Measurements from ENCODE around the gene BAIAP3. TPM values are rescaled to one million over a fixed set of nuclear protein-coding genes. Genes with fewer than 3 reads are reported as not detected.

Gene BAIAP3
- total RNA-seq, 1 experiment from 2014 or later, result 44.7 TPM

GRCh38 chr16:1387331-1387730, 53.9 kb downstream of the BAIAP3 start:
- no peak for ATAC-seq

More at GRCh38 chr16:1387331-1387730, 53.9 kb downstream of the BAIAP3 start:
- no peak overlapping the region for H3K9ac ChIP-seq (ENCODE audit: low read length)
- no peaks in the 10 kb centered on the region; a peak in 1 of 4 replicates for H3K36me3 ChIP-seq (ENCODE audit: control insufficient read depth in 1 of 2, insufficient read depth in 2 of 2, low read length in 2 of 2)
- no peaks in the 10 kb centered on the region for H3K79me2 ChIP-seq (ENCODE audit: insufficient read depth, low read length)
- BruUV-seq (replicated peaks), result no TSS peak
- ChIA-PET RAD21 (ENCODE audit: low non-redundant PET in 1 of 2, low total read pairs in 2 of 2, uncharacterized antibody in 2 of 2, unreplicated experiment in 2 of 2) (no interaction called here), POLR2A (no interaction called here), CTCF (no interaction called here)
- H4K20me1 ChIP-seq (ENCODE audit: insufficient read depth), result no peaks in the 10 kb centered on the region
- H3K4me3 ChIP-seq (replicated peaks in 1 of 2; ENCODE audit: low read depth in 1 of 2, low read length in 2 of 2), result no peak overlapping the region
- no peaks in the 10 kb centered on the region for H3K4me1 ChIP-seq (ENCODE audit: control insufficient read depth in 1 of 2, insufficient read depth in 2 of 2, low read length in 2 of 2)
- no peak overlapping the region for H3K4me2 ChIP-seq (ENCODE audit: low read length)
- TF ChIP-seq ELF1 (IDR thresholded peaks at IDR 0.05; ENCODE audit: borderline replicate concordance, low read depth), result no peak
- no peak for TF ChIP-seq YY1 (IDR thresholded peaks at IDR 0.05; ENCODE audit: extremely low read depth, insufficient replicate concordance, low read depth, low read length)
- TF ChIP-seq REST (IDR thresholded peaks at IDR 0.05; ENCODE audit: low read depth), result no peak
- no peak for TF ChIP-seq POLR2A (IDR thresholded peaks at IDR 0.05; ENCODE audit: borderline replicate concordance, extremely low read depth, insufficient read depth, insufficient read length)
- no peak for TF ChIP-seq EGR1 (IDR thresholded peaks at IDR 0.05; ENCODE audit: low read depth)
- TF ChIP-seq TCF7L2 (IDR thresholded peaks at IDR 0.05; ENCODE audit: borderline replicate concordance, extremely low read depth, insufficient read depth, insufficient read length), result no peak
- no peak for TF ChIP-seq ZFX (IDR thresholded peaks at IDR 0.05)
- TF ChIP-seq SP1 (IDR thresholded peaks at IDR 0.05; ENCODE audit: low read depth), result no peak
- no peak for TF ChIP-seq FOSL1 (IDR thresholded peaks at IDR 0.05; ENCODE audit: low read depth)
- no peak for TF ChIP-seq JUND (IDR thresholded peaks at IDR 0.05)
- no peak for TF ChIP-seq CTCF (IDR thresholded peaks at IDR 0.05 in 2 of 3, conservative IDR thresholded peaks at IDR 0.05 in 1 of 3; ENCODE audit: borderline replicate concordance in 1 of 3, insufficient read depth in 1 of 3, low read depth in 2 of 3, low read length in 2 of 3)
- intact Hi-C loops (cut with micrococcal nuclease), result no loop called here
- DNase-seq (ENCODE audit: low read depth, low spot score), result no peak
- no peaks in the 10 kb centered on the region for H3K9me3 ChIP-seq (ENCODE audit: control insufficient read depth in 1 of 2, insufficient read depth in 1 of 2, low read depth in 1 of 2, low read length in 2 of 2)
- H3K27me3 ChIP-seq (ENCODE audit: insufficient read depth, low read length), result no peaks in the 10 kb centered on the region
- H3K27ac ChIP-seq (ENCODE audit: low read depth, low read length), result no peak overlapping the region
- no peak overlapping the region for H2AFZ ChIP-seq (ENCODE audit: low read depth, low read length, poor library complexity, severe bottlenecking)
- no peaks in the 10 kb centered on the region for H3K9me2 ChIP-seq (ENCODE audit: insufficient read depth)
